ENCODE data around the gene MAGI2.
"Not testable (repeated sequence)": the region's sequence is repeated elsewhere in the genome, so short reads cannot be mapped to it uniquely, and the experiment has no call there.

Gene MAGI2

GRCh38 chr7:79453266-79453557, 255 bp downstream of the MAGI2 start:
- H3K4me3 ChIP-seq (ENCODE audit: low read depth, low read length), result peak overlapping the region; percentile 59
- TF ChIP-seq, protein P1, sequence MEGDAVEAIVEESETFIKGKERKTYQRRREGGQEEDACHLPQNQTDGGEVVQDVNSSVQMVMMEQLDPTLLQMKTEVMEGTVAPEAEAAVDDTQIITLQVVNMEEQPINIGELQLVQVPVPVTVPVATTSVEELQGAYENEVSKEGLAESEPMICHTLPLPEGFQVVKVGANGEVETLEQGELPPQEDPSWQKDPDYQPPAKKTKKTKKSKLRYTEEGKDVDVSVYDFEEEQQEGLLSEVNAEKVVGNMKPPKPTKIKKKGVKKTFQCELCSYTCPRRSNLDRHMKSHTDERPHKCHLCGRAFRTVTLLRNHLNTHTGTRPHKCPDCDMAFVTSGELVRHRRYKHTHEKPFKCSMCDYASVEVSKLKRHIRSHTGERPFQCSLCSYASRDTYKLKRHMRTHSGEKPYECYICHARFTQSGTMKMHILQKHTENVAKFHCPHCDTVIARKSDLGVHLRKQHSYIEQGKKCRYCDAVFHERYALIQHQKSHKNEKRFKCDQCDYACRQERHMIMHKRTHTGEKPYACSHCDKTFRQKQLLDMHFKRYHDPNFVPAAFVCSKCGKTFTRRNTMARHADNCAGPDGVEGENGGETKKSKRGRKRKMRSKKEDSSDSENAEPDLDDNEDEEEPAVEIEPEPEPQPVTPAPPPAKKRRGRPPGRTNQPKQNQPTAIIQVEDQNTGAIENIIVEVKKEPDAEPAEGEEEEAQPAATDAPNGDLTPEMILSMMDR (IDR thresholded peaks at IDR 0.05; ENCODE audit: low read depth, low read length, missing control alignments), result no peak
- DNase-seq (ENCODE audit: low read depth), result no peak
- in situ Hi-C loops (cut with HindIII; ENCODE audit: low sequenced_read_pairs), result no loop called here

- no peak for DNase-seq (ENCODE audit: low read depth)
- in situ Hi-C loops (cut with HindIII; ENCODE audit: low sequenced_read_pairs), result no loop called here
- H3K4me3 ChIP-seq (ENCODE audit: low read depth, low read length), result peak overlapping the region; percentile 59
- TF ChIP-seq, protein P1 (IDR thresholded peaks at IDR 0.05; ENCODE audit: low read depth, low read length, missing control alignments), result no peak
Observed at GRCh38 chr7:79452495-79453265, 787 bp downstream of the MAGI2 start.

DNA sequence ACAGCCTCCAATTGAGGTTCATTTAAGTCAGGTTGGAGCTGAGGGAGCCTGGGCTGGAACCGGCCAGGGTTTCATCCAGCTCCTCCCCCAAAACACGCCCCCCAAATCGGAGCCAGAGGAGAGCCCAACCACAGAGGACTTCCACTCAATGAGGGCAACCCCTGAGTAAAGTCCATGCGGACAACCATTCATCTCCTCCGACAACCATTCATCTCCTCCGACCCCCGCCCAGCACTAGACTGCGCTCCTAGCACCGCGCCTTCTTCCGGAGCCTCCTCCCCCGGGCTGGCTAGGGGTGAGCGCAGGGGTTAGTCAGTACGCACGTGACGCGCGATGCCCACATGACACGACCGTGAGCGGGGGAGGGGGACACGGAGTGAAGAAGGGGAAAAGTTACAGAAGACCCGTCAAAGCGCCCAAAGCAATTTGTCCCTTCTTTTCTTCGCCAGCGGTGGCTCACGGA, 1.4 kb downstream of the MAGI2 start:
- TF ChIP-seq, protein P1 (IDR thresholded peaks at IDR 0.05; ENCODE audit: low read depth, low read length, missing control alignments), result no peak
- no peak for DNase-seq (ENCODE audit: low read depth)
- H3K4me3 ChIP-seq (ENCODE audit: low read depth, low read length), result peak overlapping the region; percentile 59

DNA sequence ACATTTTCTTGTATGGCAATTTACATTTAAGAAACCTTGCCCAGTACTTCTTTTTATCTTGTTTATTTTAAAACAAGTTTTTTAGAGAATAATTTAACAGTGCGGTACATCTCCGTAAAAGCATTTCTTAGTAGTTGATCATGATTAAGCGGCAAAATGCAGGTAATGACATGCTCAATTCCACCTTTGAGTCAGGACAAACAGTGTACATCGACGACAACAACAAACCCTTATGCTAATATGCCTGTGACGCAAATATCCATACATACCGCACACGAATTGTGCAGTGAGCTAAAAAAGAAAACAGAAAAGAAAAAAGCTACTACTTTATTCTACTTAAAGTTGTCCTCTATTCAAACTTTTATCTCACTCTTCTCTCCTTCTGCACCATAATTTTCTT, 1.9 kb downstream of the MAGI2 start:
- H3K4me3 ChIP-seq (ENCODE audit: low read depth, low read length), result peak overlapping the region; percentile 59
- TF ChIP-seq, protein P1 (IDR thresholded peaks at IDR 0.05; ENCODE audit: low read depth, low read length, missing control alignments), result no peak
- in situ Hi-C loops (cut with HindIII; ENCODE audit: low sequenced_read_pairs), result no loop called here
- DNase-seq (ENCODE audit: low read depth), result no peak

More for the DNA sequence above, 1.4 kb downstream of the MAGI2 start:
- in situ Hi-C loops (cut with HindIII; ENCODE audit: low sequenced_read_pairs), result no loop called here

DNA sequence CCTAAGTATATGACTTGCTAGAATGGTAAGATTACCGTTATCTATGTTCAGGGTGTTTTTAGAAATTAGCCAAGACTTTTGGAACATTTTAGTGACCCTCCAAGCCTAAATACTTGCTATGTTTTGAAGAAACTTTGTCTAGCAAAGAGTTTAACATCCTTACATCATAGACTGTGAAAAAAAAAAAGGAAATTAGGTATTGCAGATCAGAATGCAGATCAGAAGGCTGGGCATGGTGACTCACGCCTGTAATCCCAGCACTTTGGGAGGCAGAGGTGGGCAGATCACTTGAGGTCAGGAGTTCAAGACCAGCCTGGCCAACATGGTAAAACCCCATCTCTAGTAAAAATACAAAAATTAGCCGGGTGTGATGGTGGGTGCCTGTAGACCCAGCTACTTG, 10.7 kb downstream of the MAGI2 start:
- H3K4me3 ChIP-seq (ENCODE audit: low read depth, low read length); in situ Hi-C loops (cut with HindIII; ENCODE audit: low sequenced_read_pairs); DNase-seq (ENCODE audit: low read depth): not testable (repeated sequence)

DNA sequence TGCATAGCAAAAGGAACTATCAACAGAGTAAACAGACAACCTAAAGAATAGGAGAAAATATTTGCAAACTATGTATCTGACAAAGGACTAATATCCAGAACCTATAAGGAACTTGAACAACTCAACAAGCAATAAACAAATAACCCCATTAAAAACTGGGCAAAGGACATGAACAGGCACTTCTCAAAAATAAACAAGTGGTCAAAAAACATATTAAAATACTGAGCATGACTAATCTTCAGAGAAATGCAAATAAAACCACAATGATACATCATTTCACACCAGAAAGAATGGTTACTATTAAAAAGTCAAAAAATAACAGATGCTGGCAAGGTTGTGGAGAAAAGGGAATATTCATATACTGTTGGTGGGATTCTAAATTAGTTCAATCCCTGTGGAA, 17.1 kb downstream of the MAGI2 start:
- in situ Hi-C loops (cut with HindIII; ENCODE audit: low sequenced_read_pairs), result no loop called here
- no peak overlapping the region for H3K4me3 ChIP-seq (ENCODE audit: low read depth, low read length)
- TF ChIP-seq, protein P1 (IDR thresholded peaks at IDR 0.05; ENCODE audit: low read depth, low read length, missing control alignments), result no peak
- DNase-seq (ENCODE audit: low read depth), result no peak

GRCh38 chr7:79434867-79435266, 18.6 kb downstream of the MAGI2 start:
- in situ Hi-C loops (cut with HindIII; ENCODE audit: low sequenced_read_pairs), result no loop called here
- TF ChIP-seq, protein P1 (IDR thresholded peaks at IDR 0.05; ENCODE audit: low read depth, low read length, missing control alignments), result no peak
- DNase-seq (ENCODE audit: low read depth), result no peak
- H3K4me3 ChIP-seq (ENCODE audit: low read depth, low read length), result no peak overlapping the region

All from astrocyte of the cerebellum (primary cell).